ENCODE data around the gene TENT5C. TPM values are rescaled to one million over a fixed set of nuclear protein-coding genes. Genes with fewer than 3 reads are reported as not detected.

Gene TENT5C
- polyA plus RNA-seq, 1 of the 3 experiments (the other 2 are of a cell fraction), result 0.90 TPM

DNA sequence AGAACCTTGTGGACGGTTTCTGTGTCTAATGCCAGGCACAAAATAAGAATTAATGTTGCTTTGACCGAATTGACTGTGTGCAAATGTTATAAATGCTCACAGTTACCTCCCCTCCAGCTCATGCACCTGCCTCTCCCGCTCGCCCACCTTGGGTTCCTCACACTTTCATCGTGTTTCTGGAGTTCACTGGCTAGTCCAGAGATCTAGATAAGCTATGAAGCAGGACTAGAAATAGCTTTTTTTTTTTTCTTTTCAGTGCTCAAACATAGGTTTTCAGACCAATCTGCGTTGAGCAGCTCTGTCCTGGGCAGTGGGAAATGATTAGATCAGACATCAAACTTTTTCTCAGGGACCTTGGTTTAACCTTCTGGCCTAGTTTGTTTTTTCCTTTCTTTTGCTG, 11.1 kb downstream of the TENT5C start:
- Histone ChIP-seq H3K4me1 (ENCODE audit: control insufficient read depth in 1 of 2, insufficient read depth in 2 of 2, low read depth in 1 of 2, low read length in 1 of 2) (peaks cover 0 to 10% of the 10 kb centered on the region in 2 experiments; a peak in 2 of 4 replicates), H3K27ac (ENCODE audit: low read depth in 2 of 2, low read length in 1 of 2) (no peak overlapping the region), H3K4me2 (no peak overlapping the region), H3K9ac (no peak overlapping the region), H2AFZ (ENCODE audit: low read depth) (no peak overlapping the region), H3K79me2 (ENCODE audit: insufficient read depth) (no peaks in the 10 kb centered on the region), H4K20me1 (ENCODE audit: insufficient read depth) (no peaks in the 10 kb centered on the region), H3K27me3 (ENCODE audit: insufficient read depth) (no peaks in the 10 kb centered on the region), H3F3A (replicated peaks; ENCODE audit: insufficient read depth) (no peaks in the 10 kb centered on the region), H3K9me2 (no peaks in the 10 kb centered on the region), H3K9me3 (no peaks in the 10 kb centered on the region), H3K4me3 (ENCODE audit: low read depth in 2 of 2, low read length in 1 of 2) (no peak overlapping the region), H3K36me3 (replicated peaks in 1 of 2; ENCODE audit: control insufficient read depth in 1 of 2, insufficient read depth in 2 of 2, low read length in 1 of 2) (no peaks in the 10 kb centered on the region)
- ChIA-PET POLR2A (no interaction called here), CTCF (interaction anchor here (1.4 to 1.7 kb wide), 2 partner anchors 11 to 137 kb away, joined by 4 read pairs; partner anchors contain the start of gene TENT5C)
- 60% methylated on average over 6 of the region's 6 CpGs for WGBS (ENCODE audit: low lambda C conversion rate)
- TF ChIP-seq SIN3A (IDR thresholded peaks at IDR 0.05; ENCODE audit: borderline replicate concordance, low read depth, low read length) (no peak), SMC3 (IDR thresholded peaks at IDR 0.05; ENCODE audit: low read depth, low read length) (no peak), ELF1 (IDR thresholded peaks at IDR 0.05) (no peak), USF1 (IDR thresholded peaks at IDR 0.05; ENCODE audit: borderline replicate concordance, low read depth) (no peak), RCOR1 (IDR thresholded peaks at IDR 0.05; ENCODE audit: low read length) (no peak), NRF1 (IDR thresholded peaks at IDR 0.05; ENCODE audit: low read depth, low read length) (no peak), GABPA (IDR thresholded peaks at IDR 0.05; ENCODE audit: low read depth) (no peak), FOXJ3 (CRISPR knock-in tag; IDR thresholded peaks at IDR 0.05) (no peak), ZBTB33 (IDR thresholded peaks at IDR 0.05; ENCODE audit: borderline replicate concordance, low read depth) (no peak), RAD21 (IDR thresholded peaks at IDR 0.05; ENCODE audit: low read length) (no peak), GATA2 (CRISPR knock-in tag; IDR thresholded peaks at IDR 0.05) (no peak), TEAD4 (IDR thresholded peaks at IDR 0.05; ENCODE audit: borderline replicate concordance, insufficient read depth) (no peak), TCF12 (IDR thresholded peaks at IDR 0.05) (no peak), MXI1 (IDR thresholded peaks at IDR 0.05; ENCODE audit: low read depth, low read length) (no peak), EZH2phosphoT487 (IDR thresholded peaks at IDR 0.05; ENCODE audit: borderline replicate concordance, low read depth) (no peak)
- TF ChIP-seq, protein P1, sequence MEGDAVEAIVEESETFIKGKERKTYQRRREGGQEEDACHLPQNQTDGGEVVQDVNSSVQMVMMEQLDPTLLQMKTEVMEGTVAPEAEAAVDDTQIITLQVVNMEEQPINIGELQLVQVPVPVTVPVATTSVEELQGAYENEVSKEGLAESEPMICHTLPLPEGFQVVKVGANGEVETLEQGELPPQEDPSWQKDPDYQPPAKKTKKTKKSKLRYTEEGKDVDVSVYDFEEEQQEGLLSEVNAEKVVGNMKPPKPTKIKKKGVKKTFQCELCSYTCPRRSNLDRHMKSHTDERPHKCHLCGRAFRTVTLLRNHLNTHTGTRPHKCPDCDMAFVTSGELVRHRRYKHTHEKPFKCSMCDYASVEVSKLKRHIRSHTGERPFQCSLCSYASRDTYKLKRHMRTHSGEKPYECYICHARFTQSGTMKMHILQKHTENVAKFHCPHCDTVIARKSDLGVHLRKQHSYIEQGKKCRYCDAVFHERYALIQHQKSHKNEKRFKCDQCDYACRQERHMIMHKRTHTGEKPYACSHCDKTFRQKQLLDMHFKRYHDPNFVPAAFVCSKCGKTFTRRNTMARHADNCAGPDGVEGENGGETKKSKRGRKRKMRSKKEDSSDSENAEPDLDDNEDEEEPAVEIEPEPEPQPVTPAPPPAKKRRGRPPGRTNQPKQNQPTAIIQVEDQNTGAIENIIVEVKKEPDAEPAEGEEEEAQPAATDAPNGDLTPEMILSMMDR (IDR thresholded peaks at IDR 0.05), result no peak
- TF ChIP-seq, protein P2, sequence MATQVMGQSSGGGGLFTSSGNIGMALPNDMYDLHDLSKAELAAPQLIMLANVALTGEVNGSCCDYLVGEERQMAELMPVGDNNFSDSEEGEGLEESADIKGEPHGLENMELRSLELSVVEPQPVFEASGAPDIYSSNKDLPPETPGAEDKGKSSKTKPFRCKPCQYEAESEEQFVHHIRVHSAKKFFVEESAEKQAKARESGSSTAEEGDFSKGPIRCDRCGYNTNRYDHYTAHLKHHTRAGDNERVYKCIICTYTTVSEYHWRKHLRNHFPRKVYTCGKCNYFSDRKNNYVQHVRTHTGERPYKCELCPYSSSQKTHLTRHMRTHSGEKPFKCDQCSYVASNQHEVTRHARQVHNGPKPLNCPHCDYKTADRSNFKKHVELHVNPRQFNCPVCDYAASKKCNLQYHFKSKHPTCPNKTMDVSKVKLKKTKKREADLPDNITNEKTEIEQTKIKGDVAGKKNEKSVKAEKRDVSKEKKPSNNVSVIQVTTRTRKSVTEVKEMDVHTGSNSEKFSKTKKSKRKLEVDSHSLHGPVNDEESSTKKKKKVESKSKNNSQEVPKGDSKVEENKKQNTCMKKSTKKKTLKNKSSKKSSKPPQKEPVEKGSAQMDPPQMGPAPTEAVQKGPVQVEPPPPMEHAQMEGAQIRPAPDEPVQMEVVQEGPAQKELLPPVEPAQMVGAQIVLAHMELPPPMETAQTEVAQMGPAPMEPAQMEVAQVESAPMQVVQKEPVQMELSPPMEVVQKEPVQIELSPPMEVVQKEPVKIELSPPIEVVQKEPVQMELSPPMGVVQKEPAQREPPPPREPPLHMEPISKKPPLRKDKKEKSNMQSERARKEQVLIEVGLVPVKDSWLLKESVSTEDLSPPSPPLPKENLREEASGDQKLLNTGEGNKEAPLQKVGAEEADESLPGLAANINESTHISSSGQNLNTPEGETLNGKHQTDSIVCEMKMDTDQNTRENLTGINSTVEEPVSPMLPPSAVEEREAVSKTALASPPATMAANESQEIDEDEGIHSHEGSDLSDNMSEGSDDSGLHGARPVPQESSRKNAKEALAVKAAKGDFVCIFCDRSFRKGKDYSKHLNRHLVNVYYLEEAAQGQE (IDR thresholded peaks at IDR 0.05; ENCODE audit: low read depth, low read length), result no peak
- no peak for DNase-seq
